CD4-positive, alpha-beta T cell treated with Interleukin-1 beta for 1 hour (primary cell): ENCODE measurements around the gene CA5A.
"Not testable (repeated sequence)": the region's sequence is repeated elsewhere in the genome, so short reads cannot be mapped to it uniquely, and the experiment has no call there.

Experiments
- DNase-seq, 2 donors: peaks; one replicate each; pipeline ENCODE4 v3.0.0-alpha.2; 2020 to 2022

The CA5A gene

GRCh38 chr16:87891764-87892163, 44.6 kb downstream of the CA5A start:
- no peak for DNase-seq

GRCh38 chr16:87889762-87890161, 46.6 kb downstream of the CA5A start:
- DNase-seq: not testable (repeated sequence)

GRCh38 chr16:87888346-87888745, 48.0 kb downstream of the CA5A start:
- DNase-seq: not testable (repeated sequence)

- not testable (repeated sequence) for DNase-seq
Observed at GRCh38 chr16:87887931-87888330, 48.4 kb downstream of the CA5A start.

- not testable (repeated sequence) for DNase-seq
Observed at GRCh38 chr16:87885371-87885967, 50.9 kb downstream of the CA5A start.

GRCh38 chr16:87882436-87883019, 53.8 kb downstream of the CA5A start:
- DNase-seq: no peak

- DNase-seq: no peak
Observed at GRCh38 chr16:87881324-87882200, 54.8 kb downstream of the CA5A start.

GRCh38 chr16:87880117-87880696, 56.1 kb downstream of the CA5A start:
- DNase-seq: no peak

- not testable (repeated sequence) for DNase-seq
Observed at GRCh38 chr16:87879411-87880013, 56.8 kb downstream of the CA5A start.

GRCh38 chr16:87878704-87879103, 57.6 kb downstream of the CA5A start:
- DNase-seq: no peak

- DNase-seq: no peak
Observed at GRCh38 chr16:87877942-87878507, 58.3 kb downstream of the CA5A start.

GRCh38 chr16:87874639-87875427, 61.5 kb downstream of the CA5A start:
- DNase-seq: no peak

- DNase-seq: not testable (repeated sequence)
Observed at GRCh38 chr16:87870418-87871291, 65.7 kb downstream of the CA5A start.

GRCh38 chr16:87869879-87870417, 66.4 kb downstream of the CA5A start:
- not testable (repeated sequence) for DNase-seq

- peak; percentile 87 to 89 for DNase-seq
Observed at GRCh38 chr16:87869061-87869878, 67.1 kb downstream of the CA5A start, which contains the start of gene SLC7A5. Gene SLC7A5, minus strand, starts transcription at chr16:87869507. Its CDS starts 85 bp downstream, at chr16:87869422.

- DNase-seq: peak; percentile 73 to 75
Observed at GRCh38 chr16:87868254-87869029, 67.9 kb downstream of the CA5A start.

GRCh38 chr16:87865902-87866555, 70.3 kb downstream of the CA5A start:
- peak; percentile 71 to 73 for DNase-seq
